Pons (tissue), 1 donor: ENCODE measurements around the gene NRXN3.
A peak's percentile ranks its signal among the peaks of the same experiment; 100 is the strongest.
"Not testable (repeated sequence)": the region's sequence is repeated elsewhere in the genome, so short reads cannot be mapped to it uniquely, and the experiment has no call there.

Source experiments
- DNase-seq: peaks from one replicate; pipeline ENCODE4 v3.0.0-alpha.2; 2016; ENCODE audit warnings: low spot score

NRXN3 gene

GRCh38 chr14:78487573-78487972 lies 317.4 kb downstream of the NRXN3 start:
- DNase-seq: not testable (repeated sequence)

- DNase-seq: no peak
Observed at GRCh38 chr14:78488938-78489337, 318.8 kb downstream of the NRXN3 start.

- no peak for DNase-seq
Observed at GRCh38 chr14:78491048-78491447, 320.9 kb downstream of the NRXN3 start.

- DNase-seq: peak; percentile 68
Observed at GRCh38 chr14:78498062-78498595, 328.0 kb downstream of the NRXN3 start.

- DNase-seq: no peak
Observed at GRCh38 chr14:78501909-78502308, 331.7 kb downstream of the NRXN3 start.

GRCh38 chr14:78508023-78508422 lies 337.9 kb downstream of the NRXN3 start:
- DNase-seq: no peak

- no peak for DNase-seq
Observed at GRCh38 chr14:78509516-78509915, 339.3 kb downstream of the NRXN3 start.

GRCh38 chr14:78512021-78512420 lies 341.8 kb downstream of the NRXN3 start:
- no peak for DNase-seq

GRCh38 chr14:78519863-78520262 lies 349.7 kb downstream of the NRXN3 start:
- peak; percentile 14 for DNase-seq

- no peak for DNase-seq
Observed at GRCh38 chr14:78524196-78524595, 354.0 kb downstream of the NRXN3 start.

- DNase-seq: no peak
Observed at GRCh38 chr14:78524766-78525165, 354.6 kb downstream of the NRXN3 start.

GRCh38 chr14:78530078-78530477 lies 359.9 kb downstream of the NRXN3 start:
- DNase-seq: no peak

- no peak for DNase-seq
Observed at GRCh38 chr14:78534141-78534540, 364.0 kb downstream of the NRXN3 start.

- DNase-seq: no peak
Observed at GRCh38 chr14:78535041-78535440, 364.9 kb downstream of the NRXN3 start.

- not testable (repeated sequence) for DNase-seq
Observed at GRCh38 chr14:78541788-78542187, 371.6 kb downstream of the NRXN3 start.

GRCh38 chr14:78543433-78543832 lies 373.3 kb downstream of the NRXN3 start:
- DNase-seq: no peak

GRCh38 chr14:78561074-78561473 lies 390.9 kb downstream of the NRXN3 start:
- no peak for DNase-seq

GRCh38 chr14:78566026-78566858 lies 396.1 kb downstream of the NRXN3 start:
- peak; percentile 91 for DNase-seq

GRCh38 chr14:78566859-78567172 lies 396.6 kb downstream of the NRXN3 start:
- DNase-seq: no peak

- DNase-seq: no peak
Observed at GRCh38 chr14:78567343-78567742, 397.2 kb downstream of the NRXN3 start.

- DNase-seq: not testable (repeated sequence)
Observed at GRCh38 chr14:78573736-78574135, 403.6 kb downstream of the NRXN3 start.

GRCh38 chr14:78576437-78577166 lies 406.4 kb downstream of the NRXN3 start:
- DNase-seq: no peak

- no peak for DNase-seq
Observed at GRCh38 chr14:78581229-78581628, 411.1 kb downstream of the NRXN3 start.
